Endometrial microvascular endothelial cells (primary cell): ENCODE measurements around the gene CPSF3. TPM values are rescaled to one million over a fixed set of nuclear protein-coding genes. Genes with fewer than 3 reads are reported as not detected.
"Not testable (repeated sequence)": the region's sequence is repeated elsewhere in the genome, so short reads cannot be mapped to it uniquely, and the experiment has no call there.

Experiments
- in situ Hi-C: cut with HindIII; loops from 2 replicates; pipeline ENCODE4 v1.10.0; 2017; ENCODE audit warnings: low sequenced_read_pairs, low pct_unique_long_range_greater_than_20kb; ENCODE audit errors: inconsistent ontology term
- total RNA-seq: library from RNA; depleted of rRNA; stranded (reverse); fragments of >200 nt; gene quantifications from one replicate; pipeline ENCODE4 v1.2.3, GENCODE V29; 2015; ENCODE audit errors: inconsistent ontology term

Gene CPSF3
- total RNA-seq, 1 donor from 2014 or later, result 43.9 TPM

- in situ Hi-C loops, result no loop called here
These were observed 65.4 kb downstream of the CPSF3 start for GRCh38 chr2:9488583-9489547.

GRCh38 chr2:9490789-9491188 lies 67.3 kb downstream of the CPSF3 start:
- in situ Hi-C loops, result no loop called here

GRCh38 chr2:9492927-9493326 lies 69.5 kb downstream of the CPSF3 start:
- in situ Hi-C loops, result no loop called here

- in situ Hi-C loops, result no loop called here
These were observed 70.0 kb downstream of the CPSF3 start for GRCh38 chr2:9493478-9493877.

- in situ Hi-C loops, result no loop called here
These were observed 70.6 kb downstream of the CPSF3 start for GRCh38 chr2:9494081-9494480.

GRCh38 chr2:9497017-9497416 lies 73.6 kb downstream of the CPSF3 start:
- in situ Hi-C loops, result no loop called here

GRCh38 chr2:9498210-9498609 lies 74.8 kb downstream of the CPSF3 start:
- in situ Hi-C loops, result no loop called here

GRCh38 chr2:9508931-9509330 lies 85.5 kb downstream of the CPSF3 start:
- in situ Hi-C loops, result no loop called here

- in situ Hi-C loops, result not testable (repeated sequence)
These were observed 90.5 kb downstream of the CPSF3 start for GRCh38 chr2:9513946-9514345.

GRCh38 chr2:9517118-9517782 lies 93.8 kb downstream of the CPSF3 start:
- in situ Hi-C loops, result no loop called here

GRCh38 chr2:9518163-9518562 lies 94.7 kb downstream of the CPSF3 start:
- in situ Hi-C loops, result no loop called here

- in situ Hi-C loops, result no loop called here
These were observed 95.3 kb downstream of the CPSF3 start for GRCh38 chr2:9518780-9519179.

GRCh38 chr2:9519250-9519649 lies 95.8 kb downstream of the CPSF3 start:
- in situ Hi-C loops, result no loop called here

Other genes with a start within 250 kb of the CPSF3 start
- 26.4 TPM for gene ASAP2, start 216.8 kb upstream of the CPSF3 start, total RNA-seq
- 81.6 TPM for gene ITGB1BP1, start 126 bp upstream of the CPSF3 start, total RNA-seq
- 64.6 TPM for gene IAH1, start 50.9 kb downstream of the CPSF3 start, total RNA-seq
- gene ADAM17, start 132.2 kb downstream of the CPSF3 start, total RNA-seq, result 30.3 TPM
- gene YWHAQ, start 207.3 kb downstream of the CPSF3 start, total RNA-seq, result 359 TPM